GM21423 (cell line): ENCODE data around the gene TMCC3.

Experiments
- ATAC-seq: cut with Tn5 transposase; IDR thresholded peaks from one replicate; pipeline ENCODE4 v1.9.1; 2021; ENCODE audit warnings: mild to moderate bottlenecking, moderate library complexity; ENCODE audit not compliant: unreplicated experiment

Gene TMCC3

GRCh38 chr12:94536040-94536965 lies 114.1 kb downstream of the TMCC3 start:
- no peak for ATAC-seq

DNA sequence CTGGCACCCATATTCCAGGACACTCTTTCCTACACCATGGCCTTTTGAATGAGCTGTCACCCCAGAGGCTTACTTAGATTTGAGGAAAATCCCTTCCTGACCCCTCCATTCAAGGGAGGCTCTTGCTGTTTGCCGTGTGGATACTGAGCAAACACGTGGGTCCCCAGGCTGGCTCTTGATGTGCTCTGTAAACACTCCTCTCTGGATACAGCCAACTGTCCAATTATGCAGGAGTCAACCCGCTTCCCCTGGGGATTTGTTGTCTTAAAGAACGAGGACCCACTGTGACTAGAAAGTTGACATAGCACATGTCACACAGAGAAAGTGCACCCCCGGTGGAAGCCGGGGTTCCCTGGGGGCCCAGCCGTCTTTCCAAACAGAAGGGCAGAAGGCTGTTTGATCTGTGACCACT lies 114.8 kb downstream of the TMCC3 start:
- ATAC-seq, result no peak

GRCh38 chr12:94534774-94535509 lies 115.4 kb downstream of the TMCC3 start:
- no peak for ATAC-seq

GRCh38 chr12:94534278-94534677 lies 116.1 kb downstream of the TMCC3 start:
- no peak for ATAC-seq

DNA sequence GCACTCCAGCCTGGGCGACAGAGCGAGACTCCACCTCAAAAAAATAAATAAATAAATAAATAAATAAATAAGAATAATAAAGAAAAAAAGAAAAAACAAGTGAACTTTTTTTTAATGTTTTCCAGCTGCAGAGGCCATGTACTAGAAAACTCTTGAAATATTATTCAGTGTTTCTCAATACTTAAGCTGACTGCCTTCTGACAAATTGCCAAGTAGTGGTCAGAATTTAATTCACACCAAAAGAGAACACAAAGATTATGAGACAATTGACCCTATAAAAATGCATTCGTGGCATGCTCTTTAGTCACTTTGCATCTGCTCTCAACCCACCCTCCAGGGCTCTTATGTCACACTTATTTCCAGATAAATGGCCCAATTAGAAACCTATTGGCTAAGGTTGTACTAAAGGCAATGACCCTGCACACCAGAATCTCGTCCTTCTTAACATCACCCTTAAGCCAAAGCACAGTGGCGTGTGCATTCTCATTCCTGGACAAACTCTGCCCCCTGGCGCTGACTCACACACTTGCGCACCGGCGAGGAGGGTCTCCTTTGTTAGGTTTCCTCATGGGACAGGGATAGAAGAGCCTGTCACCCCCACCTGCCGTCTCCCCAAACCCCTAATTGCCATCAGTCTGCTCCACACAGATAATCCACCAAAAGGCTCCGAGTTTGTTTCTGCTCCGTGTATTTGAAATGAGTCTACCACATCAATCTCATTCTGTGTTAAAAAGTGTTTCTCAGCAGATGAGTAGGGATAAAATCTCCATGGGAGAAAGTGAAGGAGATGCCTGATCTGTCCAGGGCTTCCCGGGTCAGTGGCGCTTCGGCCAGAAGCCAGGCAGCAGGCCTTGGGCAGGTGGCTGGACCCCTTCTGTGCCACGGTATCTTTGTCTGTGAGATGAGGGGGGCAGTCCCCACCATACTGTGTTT lies 117.6 kb downstream of the TMCC3 start:
- peak; percentile 67 for ATAC-seq

GRCh38 chr12:94531196-94531720 lies 119.1 kb downstream of the TMCC3 start:
- no peak for ATAC-seq

GRCh38 chr12:94525951-94526350 lies 124.4 kb downstream of the TMCC3 start:
- ATAC-seq, result no peak
